ENCODE results near the gene EXOC4. TPM values are rescaled to one million over a fixed set of nuclear protein-coding genes. Genes with fewer than 3 reads are reported as not detected.

The EXOC4 gene
- total RNA-seq, 2 experiments from 2014 or later, result 58.0 to 59.9 TPM

GRCh38 chr7:133349101-133349500 is 96.2 kb downstream of the EXOC4 start:
- peaks cover 0 to 18% of the 10 kb centered on the region in 2 experiments for H3K9me3 ChIP-seq (ENCODE audit: control insufficient read depth in 1 of 2, insufficient read depth in 1 of 2, low read length in 2 of 2)
- CTCF ChIA-PET, result interaction anchor here (0.7 kb wide), 1 partner anchor 71 kb away, joined by 3 read pairs; no protein-coding TSS in a partner anchor
- no peak overlapping the region for H3K27ac Mint-ChIP-seq
- H3K36me3 Mint-ChIP-seq (ENCODE audit: low read depth), result peaks cover 84% of the 10 kb centered on the region
- POLR2A ChIA-PET, result no interaction called here
- H3K9me3 Mint-ChIP-seq, result peaks cover 10% of the 10 kb centered on the region
- H3K4me3 Mint-ChIP-seq, result no peak overlapping the region
- DNase-seq (no peak), ATAC-seq (ENCODE audit: poor library complexity) (no peak)
- intact Hi-C loops (cut with DNase I, micrococcal nuclease), result loop anchor here in 1 of 2 experiments (10.0 kb wide), 1 partner anchor 1494 kb away; no protein-coding TSS in a partner anchor
- H3K4me1 ChIP-seq (ENCODE audit: insufficient read depth, low read length), result no peaks in the 10 kb centered on the region
- peaks cover 11% of the 10 kb centered on the region for H3K4me1 Mint-ChIP-seq (ENCODE audit: low read depth)
- no peaks in the 10 kb centered on the region for H3K27me3 Mint-ChIP-seq
- no peak overlapping the region for H3K4me3 ChIP-seq (ENCODE audit: low read length)
- no peak overlapping the region for H3K27ac ChIP-seq (ENCODE audit: low read depth in 1 of 2, low read length in 2 of 2)
- TF ChIP-seq, protein P1, sequence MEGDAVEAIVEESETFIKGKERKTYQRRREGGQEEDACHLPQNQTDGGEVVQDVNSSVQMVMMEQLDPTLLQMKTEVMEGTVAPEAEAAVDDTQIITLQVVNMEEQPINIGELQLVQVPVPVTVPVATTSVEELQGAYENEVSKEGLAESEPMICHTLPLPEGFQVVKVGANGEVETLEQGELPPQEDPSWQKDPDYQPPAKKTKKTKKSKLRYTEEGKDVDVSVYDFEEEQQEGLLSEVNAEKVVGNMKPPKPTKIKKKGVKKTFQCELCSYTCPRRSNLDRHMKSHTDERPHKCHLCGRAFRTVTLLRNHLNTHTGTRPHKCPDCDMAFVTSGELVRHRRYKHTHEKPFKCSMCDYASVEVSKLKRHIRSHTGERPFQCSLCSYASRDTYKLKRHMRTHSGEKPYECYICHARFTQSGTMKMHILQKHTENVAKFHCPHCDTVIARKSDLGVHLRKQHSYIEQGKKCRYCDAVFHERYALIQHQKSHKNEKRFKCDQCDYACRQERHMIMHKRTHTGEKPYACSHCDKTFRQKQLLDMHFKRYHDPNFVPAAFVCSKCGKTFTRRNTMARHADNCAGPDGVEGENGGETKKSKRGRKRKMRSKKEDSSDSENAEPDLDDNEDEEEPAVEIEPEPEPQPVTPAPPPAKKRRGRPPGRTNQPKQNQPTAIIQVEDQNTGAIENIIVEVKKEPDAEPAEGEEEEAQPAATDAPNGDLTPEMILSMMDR (IDR thresholded peaks at IDR 0.05), result no peak
- no peaks in the 10 kb centered on the region for H3K36me3 ChIP-seq (ENCODE audit: insufficient read depth, low read length)
- no peaks in the 10 kb centered on the region for H3K27me3 ChIP-seq (ENCODE audit: control insufficient read depth in 1 of 2, insufficient read depth in 2 of 2, low read length in 2 of 2)

DNA sequence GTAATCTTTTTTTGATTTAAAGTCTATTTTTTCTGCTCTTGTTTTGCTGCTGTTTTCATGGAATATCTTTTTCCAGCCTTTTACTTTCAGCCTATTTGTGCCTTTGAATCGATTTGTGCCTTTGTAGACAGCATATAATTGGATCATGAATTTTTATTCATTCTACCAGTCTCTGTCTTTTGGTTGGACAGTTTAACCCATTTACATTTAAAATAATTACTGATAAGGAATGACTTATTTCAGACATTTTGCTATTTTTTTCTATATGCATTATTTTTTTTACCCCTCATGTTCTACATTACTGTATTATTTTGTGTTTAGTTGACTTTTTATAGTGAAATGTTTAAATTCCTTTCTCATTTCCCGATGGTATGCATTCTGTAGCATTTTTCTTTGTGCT is 99.6 kb downstream of the EXOC4 start:
- intact Hi-C loops (cut with DNase I, micrococcal nuclease), result no loop called here

DNA sequence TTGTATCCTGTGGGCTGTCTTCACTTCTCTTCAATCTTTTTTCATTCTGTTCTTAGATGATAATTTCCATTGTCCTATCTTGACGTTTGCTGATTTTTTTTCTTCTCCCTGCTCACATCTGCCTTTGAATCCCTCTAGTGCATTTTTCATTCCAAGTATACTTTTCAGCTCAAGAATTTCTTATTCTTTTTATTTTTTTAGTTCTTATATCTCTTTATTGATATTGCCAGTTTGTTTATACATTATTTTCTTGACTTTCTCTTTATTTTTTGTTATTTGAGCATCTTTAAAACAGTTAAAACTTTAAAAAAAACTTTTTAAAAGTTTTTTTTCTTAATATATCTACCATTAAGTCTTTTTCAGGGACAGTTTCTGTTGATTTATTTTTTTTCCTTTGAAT is 100.9 kb downstream of the EXOC4 start:
- intact Hi-C loops (cut with DNase I, micrococcal nuclease), result no loop called here
- TF ChIP-seq, protein P1 (IDR thresholded peaks at IDR 0.05), result no peak
- Mint-ChIP-seq H3K27me3 (no peaks in the 10 kb centered on the region), H3K9me3 (peaks cover 10% of the 10 kb centered on the region), H3K27ac (no peak overlapping the region), H3K36me3 (ENCODE audit: low read depth) (peaks cover 95% of the 10 kb centered on the region), H3K4me1 (ENCODE audit: low read depth) (no peaks in the 10 kb centered on the region), H3K4me3 (no peak overlapping the region)
- no peaks in the 10 kb centered on the region for H3K27me3 ChIP-seq (ENCODE audit: control insufficient read depth in 1 of 2, insufficient read depth in 2 of 2, low read length in 2 of 2)
- peaks cover 0 to 18% of the 10 kb centered on the region in 2 experiments for H3K9me3 ChIP-seq (ENCODE audit: control insufficient read depth in 1 of 2, insufficient read depth in 1 of 2, low read length in 2 of 2)
- ATAC-seq (ENCODE audit: poor library complexity), result no peak
- H3K27ac ChIP-seq (ENCODE audit: low read depth in 1 of 2, low read length in 2 of 2), result no peak overlapping the region
- H3K36me3 ChIP-seq (ENCODE audit: insufficient read depth, low read length), result peaks cover 4% of the 10 kb centered on the region
- no peak for DNase-seq
- CTCF ChIA-PET, result no interaction called here
- no peak overlapping the region for H3K4me3 ChIP-seq (ENCODE audit: low read length)
- H3K4me1 ChIP-seq (ENCODE audit: insufficient read depth, low read length), result no peaks in the 10 kb centered on the region
- POLR2A ChIA-PET, result no interaction called here

More for the DNA sequence above, 99.6 kb downstream of the EXOC4 start:
- no peaks in the 10 kb centered on the region for H3K27me3 ChIP-seq (ENCODE audit: control insufficient read depth in 1 of 2, insufficient read depth in 2 of 2, low read length in 2 of 2)
- Mint-ChIP-seq H3K27me3 (no peaks in the 10 kb centered on the region), H3K9me3 (peaks cover 10% of the 10 kb centered on the region), H3K4me3 (no peak overlapping the region), H3K27ac (no peak overlapping the region), H3K4me1 (ENCODE audit: low read depth) (no peaks in the 10 kb centered on the region), H3K36me3 (ENCODE audit: low read depth) (peaks cover 95% of the 10 kb centered on the region)
- ATAC-seq (ENCODE audit: poor library complexity) (no peak), DNase-seq (no peak)
- ChIA-PET CTCF (no interaction called here), POLR2A (no interaction called here)
- peaks cover 0 to 18% of the 10 kb centered on the region in 2 experiments for H3K9me3 ChIP-seq (ENCODE audit: control insufficient read depth in 1 of 2, insufficient read depth in 1 of 2, low read length in 2 of 2)
- TF ChIP-seq, protein P1 (IDR thresholded peaks at IDR 0.05), result no peak
- no peaks in the 10 kb centered on the region for H3K36me3 ChIP-seq (ENCODE audit: insufficient read depth, low read length)
- no peak overlapping the region for H3K4me3 ChIP-seq (ENCODE audit: low read length)
- no peak overlapping the region for H3K27ac ChIP-seq (ENCODE audit: low read depth in 1 of 2, low read length in 2 of 2)
- H3K4me1 ChIP-seq (ENCODE audit: insufficient read depth, low read length), result no peaks in the 10 kb centered on the region
